Measurements from ENCODE around the gene NRG4. TPM values are rescaled to one million over a fixed set of nuclear protein-coding genes. Genes with fewer than 3 reads are reported as not detected.

Gene NRG4
- total RNA-seq, 1 donor from 2014 or later, result not detected

DNA sequence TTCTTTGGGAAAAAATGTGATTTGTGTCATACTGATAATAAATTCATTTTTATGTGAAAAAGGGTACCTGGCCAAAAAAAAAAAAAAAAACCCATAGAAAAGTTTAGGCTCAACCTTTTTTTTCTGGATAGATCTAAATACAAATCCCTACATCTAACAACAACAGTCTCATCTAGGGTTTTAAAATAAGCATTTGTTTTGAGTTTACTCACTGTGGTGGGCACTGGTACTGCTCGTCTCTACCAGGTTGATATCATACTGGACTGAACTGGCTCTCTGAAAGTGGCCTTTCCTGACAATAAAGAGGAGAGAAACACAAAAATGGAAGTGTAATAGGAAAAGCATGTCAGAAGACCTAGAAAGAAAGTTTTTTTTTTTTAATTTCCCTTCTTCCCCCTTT, 56.5 kb downstream of the NRG4 start:
- Histone ChIP-seq H3K27me3 (ENCODE audit: control insufficient read depth, insufficient read depth, low read length) (no peaks in the 10 kb centered on the region), H3K4me3 (ENCODE audit: low read depth, low read length) (no peak overlapping the region), H3K36me3 (ENCODE audit: control insufficient read depth, insufficient read depth, low read length) (no peaks in the 10 kb centered on the region)
- FAIRE-seq (no peak), DNase-seq (ENCODE audit: low read depth) (no peak)
- TF ChIP-seq, protein P1, sequence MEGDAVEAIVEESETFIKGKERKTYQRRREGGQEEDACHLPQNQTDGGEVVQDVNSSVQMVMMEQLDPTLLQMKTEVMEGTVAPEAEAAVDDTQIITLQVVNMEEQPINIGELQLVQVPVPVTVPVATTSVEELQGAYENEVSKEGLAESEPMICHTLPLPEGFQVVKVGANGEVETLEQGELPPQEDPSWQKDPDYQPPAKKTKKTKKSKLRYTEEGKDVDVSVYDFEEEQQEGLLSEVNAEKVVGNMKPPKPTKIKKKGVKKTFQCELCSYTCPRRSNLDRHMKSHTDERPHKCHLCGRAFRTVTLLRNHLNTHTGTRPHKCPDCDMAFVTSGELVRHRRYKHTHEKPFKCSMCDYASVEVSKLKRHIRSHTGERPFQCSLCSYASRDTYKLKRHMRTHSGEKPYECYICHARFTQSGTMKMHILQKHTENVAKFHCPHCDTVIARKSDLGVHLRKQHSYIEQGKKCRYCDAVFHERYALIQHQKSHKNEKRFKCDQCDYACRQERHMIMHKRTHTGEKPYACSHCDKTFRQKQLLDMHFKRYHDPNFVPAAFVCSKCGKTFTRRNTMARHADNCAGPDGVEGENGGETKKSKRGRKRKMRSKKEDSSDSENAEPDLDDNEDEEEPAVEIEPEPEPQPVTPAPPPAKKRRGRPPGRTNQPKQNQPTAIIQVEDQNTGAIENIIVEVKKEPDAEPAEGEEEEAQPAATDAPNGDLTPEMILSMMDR (IDR thresholded peaks at IDR 0.05; ENCODE audit: insufficient read depth, low read length, severe bottlenecking), result no peak

- no peak for DNase-seq (ENCODE audit: low read depth)
- no peaks in the 10 kb centered on the region for H3K27me3 ChIP-seq (ENCODE audit: control insufficient read depth, insufficient read depth, low read length)
- H3K36me3 ChIP-seq (ENCODE audit: control insufficient read depth, insufficient read depth, low read length), result no peaks in the 10 kb centered on the region
- FAIRE-seq, result no peak
- TF ChIP-seq, protein P1 (IDR thresholded peaks at IDR 0.05; ENCODE audit: insufficient read depth, low read length, severe bottlenecking), result no peak
- no peak overlapping the region for H3K4me3 ChIP-seq (ENCODE audit: low read depth, low read length)
Observed at GRCh38 chr15:75952525-75952924, 59.7 kb downstream of the NRG4 start.

DNA sequence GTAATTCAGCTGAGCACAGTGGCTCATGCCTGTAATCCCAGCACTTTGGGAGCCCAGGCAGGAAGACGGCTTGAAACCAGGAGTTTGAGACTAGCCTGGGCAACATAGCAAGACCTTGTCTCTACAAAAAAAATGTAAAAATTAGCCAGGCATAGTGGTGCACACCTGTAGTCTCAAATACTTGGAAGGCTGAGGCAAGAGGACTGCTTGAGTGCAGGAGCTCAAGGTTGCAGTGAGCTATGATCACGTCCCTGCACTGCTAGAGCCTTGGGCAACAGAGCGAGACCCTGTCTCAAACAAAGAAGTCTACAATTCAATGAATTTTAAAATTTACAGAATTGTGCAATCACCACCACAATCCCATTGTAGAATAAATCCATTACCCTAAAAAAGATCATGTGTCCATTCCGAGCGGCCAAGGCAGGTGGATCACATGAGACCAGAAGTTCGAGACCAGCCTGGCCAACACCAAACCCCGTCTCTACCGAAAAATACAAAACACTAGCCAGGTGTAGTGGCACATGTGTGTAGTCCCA, 63.4 kb downstream of the NRG4 start:
- no peak overlapping the region for H3K4me3 ChIP-seq (ENCODE audit: low read depth, low read length)
- FAIRE-seq (no peak), DNase-seq (ENCODE audit: low read depth) (no peak)
- H3K27me3 ChIP-seq (ENCODE audit: control insufficient read depth, insufficient read depth, low read length), result no peaks in the 10 kb centered on the region
- TF ChIP-seq, protein P1 (IDR thresholded peaks at IDR 0.05; ENCODE audit: insufficient read depth, low read length, severe bottlenecking), result no peak
- H3K36me3 ChIP-seq (ENCODE audit: control insufficient read depth, insufficient read depth, low read length), result no peaks in the 10 kb centered on the region

GRCh38 chr15:75947092-75947491, 65.1 kb downstream of the NRG4 start:
- DNase-seq (ENCODE audit: low read depth) (peak; percentile 98), FAIRE-seq (peak; percentile 99)
- Histone ChIP-seq H3K36me3 (ENCODE audit: control insufficient read depth, insufficient read depth, low read length) (no peaks in the 10 kb centered on the region), H3K27me3 (ENCODE audit: control insufficient read depth, insufficient read depth, low read length) (no peaks in the 10 kb centered on the region), H3K4me3 (ENCODE audit: low read depth, low read length) (no peak overlapping the region)
- TF ChIP-seq, protein P1 (IDR thresholded peaks at IDR 0.05; ENCODE audit: insufficient read depth, low read length, severe bottlenecking), result no peak

DNA sequence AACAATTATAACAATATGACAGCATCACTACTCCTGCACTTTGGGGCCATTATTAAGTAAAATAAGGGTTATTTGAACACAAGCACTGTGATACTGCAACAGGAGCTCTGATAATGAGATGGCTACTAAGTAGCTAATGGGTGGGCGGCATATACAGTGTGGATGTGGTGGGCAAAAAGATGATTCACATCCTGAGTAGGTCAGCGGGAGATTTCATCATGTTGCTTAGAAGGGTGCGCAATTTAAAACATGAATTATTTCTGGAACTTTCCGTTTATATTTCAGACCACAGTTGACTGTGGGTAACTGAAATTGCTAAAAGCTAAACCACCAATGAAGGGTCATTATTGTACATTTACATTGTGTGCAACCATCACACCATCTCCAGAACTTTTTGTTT, 66.3 kb downstream of the NRG4 start:
- Histone ChIP-seq H3K36me3 (ENCODE audit: control insufficient read depth, insufficient read depth, low read length) (no peaks in the 10 kb centered on the region), H3K4me3 (ENCODE audit: low read depth, low read length) (no peak overlapping the region), H3K27me3 (ENCODE audit: control insufficient read depth, insufficient read depth, low read length) (no peaks in the 10 kb centered on the region)
- TF ChIP-seq, protein P1 (IDR thresholded peaks at IDR 0.05; ENCODE audit: insufficient read depth, low read length, severe bottlenecking), result no peak
- FAIRE-seq, result no peak
- DNase-seq (ENCODE audit: low read depth), result peak; percentile 56

DNA sequence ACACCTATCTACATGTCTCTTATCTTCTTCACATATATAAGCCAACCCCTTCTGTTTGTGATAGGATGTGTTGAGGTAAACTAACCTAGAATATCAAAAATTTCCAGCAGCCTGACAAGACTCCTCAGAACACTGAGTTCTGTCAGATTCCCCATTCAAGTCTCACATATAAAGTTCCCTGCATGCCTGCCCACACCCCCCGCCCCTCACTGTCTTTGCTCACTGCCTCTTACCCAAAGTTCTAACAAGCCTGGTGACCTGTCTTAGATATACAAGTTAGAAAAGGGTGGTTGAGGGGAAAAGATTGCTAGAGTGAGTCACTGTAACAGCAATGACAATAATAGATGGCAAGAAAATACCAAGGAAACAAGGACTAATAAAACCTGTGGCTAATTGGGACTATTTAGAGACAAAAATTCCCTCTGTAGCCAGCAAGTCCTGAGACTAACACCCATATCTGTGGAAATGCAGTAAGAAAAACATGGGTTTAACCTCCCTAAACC, 68.5 kb downstream of the NRG4 start:
- TF ChIP-seq, protein P1 (IDR thresholded peaks at IDR 0.05; ENCODE audit: insufficient read depth, low read length, severe bottlenecking), result no peak
- no peaks in the 10 kb centered on the region for H3K36me3 ChIP-seq (ENCODE audit: control insufficient read depth, insufficient read depth, low read length)
- H3K27me3 ChIP-seq (ENCODE audit: control insufficient read depth, insufficient read depth, low read length), result no peaks in the 10 kb centered on the region
- H3K4me3 ChIP-seq (ENCODE audit: low read depth, low read length), result no peak overlapping the region
- DNase-seq (ENCODE audit: low read depth), result peak; percentile 39
- FAIRE-seq, result no peak
